ENCODE results near the gene MEF2C. TPM values are rescaled to one million over a fixed set of nuclear protein-coding genes. Genes with fewer than 3 reads are reported as not detected.

Gene MEF2C
- total RNA-seq, 2 donors from 2014 or later: 0.64 to 0.86 TPM

DNA sequence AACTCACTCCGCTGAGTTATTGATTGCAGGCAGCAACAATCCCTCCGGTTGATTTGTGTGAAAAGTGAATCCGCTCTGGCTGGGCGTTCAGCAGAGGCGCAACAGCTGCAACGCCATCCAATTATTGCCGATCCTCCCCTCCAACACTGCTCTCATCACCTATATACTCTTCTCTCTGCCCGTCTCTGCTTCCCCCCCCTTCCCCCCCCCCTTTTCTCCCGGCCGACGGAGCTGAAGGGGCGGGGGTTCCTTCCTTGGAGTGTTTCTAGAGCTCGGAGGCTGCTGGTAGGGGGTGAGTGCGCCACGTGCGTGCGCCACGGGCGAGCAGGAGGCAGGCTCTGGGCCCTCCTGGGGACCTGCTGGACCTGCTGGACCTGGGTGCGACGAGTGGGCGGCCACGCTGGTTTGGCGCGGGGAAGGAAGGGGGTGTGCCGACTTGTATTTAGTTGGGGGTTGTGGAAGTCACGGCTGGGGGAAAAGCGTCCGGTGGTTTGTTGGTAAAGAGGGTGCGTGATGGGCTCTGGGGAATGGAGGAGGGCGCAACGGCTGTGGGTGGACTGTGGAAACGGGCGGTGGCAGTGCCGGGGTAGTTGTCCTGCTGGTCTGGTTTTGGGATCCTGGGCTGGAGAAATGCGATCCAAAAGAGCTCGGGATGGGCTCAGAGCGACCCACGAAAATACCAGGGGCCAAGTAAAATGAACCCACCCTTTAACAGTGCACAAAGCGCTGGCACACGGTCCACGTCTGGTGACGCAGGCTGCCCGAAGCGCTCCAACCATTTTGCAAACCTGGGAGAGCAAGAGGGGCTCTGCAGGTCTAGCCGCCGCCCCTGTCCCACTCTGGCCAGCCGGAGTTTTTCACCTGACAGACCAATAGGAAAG is 6.4 kb upstream of the MEF2C start:
- H3K9ac ChIP-seq (ENCODE audit: extremely low read depth, low read length, poor library complexity, severe bottlenecking): peak overlapping the region; percentile 13
- Mint-ChIP-seq H3K27ac (no peak overlapping the region), H3K36me3 (ENCODE audit: low read depth) (no peaks in the 10 kb centered on the region), H3K4me3 (peak overlapping the region; percentile 76), H3K4me1 (peaks cover 19% of the 10 kb centered on the region), H3K9me3 (no peaks in the 10 kb centered on the region), H3K27me3 (ENCODE audit: insufficient read depth) (peaks cover 63% of the 10 kb centered on the region)
- H3K4me3 ChIP-seq (ENCODE audit: low read length): peak overlapping the region; percentile 77
- no peaks in the 10 kb centered on the region for H3K36me3 ChIP-seq (ENCODE audit: control insufficient read depth, insufficient read depth, low read length)
- no peak overlapping the region for H3K27ac ChIP-seq (ENCODE audit: low read depth, low read length)
- no peaks in the 10 kb centered on the region for H3K9me3 ChIP-seq (ENCODE audit: control insufficient read depth, low read length)
- H3K4me1 ChIP-seq (ENCODE audit: control insufficient read depth, insufficient read depth, low read length): no peaks in the 10 kb centered on the region
- 7 to 8% methylated on average over 5 to 44 of the region's 48 CpGs for WGBS, 2 experiments (ENCODE audit: insufficient coverage in 1 of 2, insufficient read length in 1 of 2)
- DNase-seq: peak; percentile 79
- TF ChIP-seq CTCF (conservative IDR thresholded peaks at IDR 0.05): no peak
- peaks cover 66% of the 10 kb centered on the region for H3K27me3 ChIP-seq (ENCODE audit: control insufficient read depth, insufficient read depth, low read length, poor library complexity, severe bottlenecking)

- peaks cover 72% of the 10 kb centered on the region for H3K27me3 ChIP-seq (ENCODE audit: control insufficient read depth, insufficient read depth, low read length, poor library complexity, severe bottlenecking)
- H3K4me3 ChIP-seq (ENCODE audit: low read length): peak overlapping the region; percentile 77
- Mint-ChIP-seq H3K9me3 (no peaks in the 10 kb centered on the region), H3K4me1 (peaks cover 19% of the 10 kb centered on the region), H3K36me3 (ENCODE audit: low read depth) (no peaks in the 10 kb centered on the region), H3K27ac (no peak overlapping the region), H3K4me3 (peak overlapping the region; percentile 76), H3K27me3 (ENCODE audit: insufficient read depth) (peaks cover 69% of the 10 kb centered on the region)
- TF ChIP-seq CTCF (conservative IDR thresholded peaks at IDR 0.05): no peak
- H3K9me3 ChIP-seq (ENCODE audit: control insufficient read depth, low read length): no peaks in the 10 kb centered on the region
- no peak overlapping the region for H3K9ac ChIP-seq (ENCODE audit: extremely low read depth, low read length, poor library complexity, severe bottlenecking)
- no peaks in the 10 kb centered on the region for H3K36me3 ChIP-seq (ENCODE audit: control insufficient read depth, insufficient read depth, low read length)
- H3K27ac ChIP-seq (ENCODE audit: low read depth, low read length): no peak overlapping the region
- no peak for DNase-seq
- H3K4me1 ChIP-seq (ENCODE audit: control insufficient read depth, insufficient read depth, low read length): no peaks in the 10 kb centered on the region
- WGBS, 2 experiments (ENCODE audit: insufficient coverage in 1 of 2, insufficient read length in 1 of 2): 9 to 29% methylated on average over 7 to 9 of the region's 9 CpGs
These were observed 5.8 kb upstream of the MEF2C start for GRCh38 chr5:88888848-88889188.

- H3K4me1 Mint-ChIP-seq: peaks cover 19% of the 10 kb centered on the region
- no peak overlapping the region for H3K4me3 ChIP-seq (ENCODE audit: low read length)
- no peak for TF ChIP-seq CTCF (conservative IDR thresholded peaks at IDR 0.05)
- DNase-seq: no peak
- peaks cover 76% of the 10 kb centered on the region for H3K27me3 ChIP-seq (ENCODE audit: control insufficient read depth, insufficient read depth, low read length, poor library complexity, severe bottlenecking)
- H3K27ac ChIP-seq (ENCODE audit: low read depth, low read length): no peak overlapping the region
- no peaks in the 10 kb centered on the region for H3K36me3 Mint-ChIP-seq (ENCODE audit: low read depth)
- H3K4me3 Mint-ChIP-seq: no peak overlapping the region
- no peak overlapping the region for H3K9ac ChIP-seq (ENCODE audit: extremely low read depth, low read length, poor library complexity, severe bottlenecking)
- H3K9me3 ChIP-seq (ENCODE audit: control insufficient read depth, low read length): no peaks in the 10 kb centered on the region
- no peaks in the 10 kb centered on the region for H3K9me3 Mint-ChIP-seq
- no peaks in the 10 kb centered on the region for H3K36me3 ChIP-seq (ENCODE audit: control insufficient read depth, insufficient read depth, low read length)
- H3K4me1 ChIP-seq (ENCODE audit: control insufficient read depth, insufficient read depth, low read length): no peaks in the 10 kb centered on the region
- H3K27me3 Mint-ChIP-seq (ENCODE audit: insufficient read depth): peaks cover 74% of the 10 kb centered on the region
- no peak overlapping the region for H3K27ac Mint-ChIP-seq
These were observed 5.3 kb upstream of the MEF2C start for GRCh38 chr5:88888291-88888690.
